Vagina (tissue), 2 donors: ENCODE results near the gene HOXC5. TPM values are rescaled to one million over a fixed set of nuclear protein-coding genes. Genes with fewer than 3 reads are reported as not detected.

Source experiments
- DNase-seq, 2 donors: peaks; one replicate each; pipeline ENCODE4 v3.0.0-alpha.2; 2017; ENCODE audit errors: extremely low spot score in 2 of 2
- H3K27ac ChIP-seq: fragments of 200-600 bp; sonication (generic); one replicate; pipeline ENCODE4 v1.5.1; 2019
- H3K27me3 ChIP-seq: fragments of 200-600 bp; sonication (generic); one replicate; pipeline ENCODE4 v1.5.1; 2019
- H3K36me3 ChIP-seq, 2 donors: fragments of 200-600 bp; sonication (generic); one replicate each; pipeline ENCODE4 v1.5.1; 2017 to 2019
- H3K4me1 ChIP-seq: fragments of 200-600 bp; sonication (generic); one replicate; pipeline ENCODE4 v1.5.1; 2019
- H3K4me3 ChIP-seq, 2 donors: fragments of 200-600 bp; sonication (generic); 1 replicate in 1 of 2; 2 replicates in 1 of 2; pipeline ENCODE4 v1.5.1; 2016 to 2019
- H3K9me3 ChIP-seq: fragments of 200-600 bp; sonication (generic); one replicate; pipeline ENCODE4 v1.5.1; 2019
- POLR2A ChIP-seq, 2 donors: fragments of 450-650 bp; IDR thresholded peaks; one replicate each; pipeline ENCODE4 v1.6.1; 2017; ENCODE audit warnings: antibody characterized with exemption in 2 of 2, mild to moderate bottlenecking in 2 of 2, moderate library complexity in 2 of 2
- POLR2AphosphoS5 ChIP-seq, 2 donors: sonication (generic); formaldehyde crosslinking; IDR thresholded peaks; one replicate each; pipeline ENCODE4 v1.9.0; 2017; ENCODE audit warnings: antibody characterized with exemption in 2 of 2, mild to moderate bottlenecking in 2 of 2, low read depth in 1 of 2; ENCODE audit not compliant: insufficient read depth in 1 of 2
- intact Hi-C: fragments of 100-400 bp; cut with DNase I; formaldehyde crosslinking; loops from one replicate; pipeline ENCODE4 v1.15.1; 2023
- total RNA-seq: library from RNA; depleted of rRNA; stranded (reverse); fragments of >200 nt; gene quantifications from one replicate; pipeline ENCODE4 v1.2.3, GENCODE V29; 2016
- TF ChIP-seq, protein P1 (sequence below), 3 experiments: fragments of 450-650 bp in 2 of 3; fragments of 200-600 bp in 1 of 3; sonication (generic) in 1 of 3; IDR thresholded peaks; one replicate each; pipeline ENCODE4 v1.5.1; 2017 to 2019; ENCODE audit warnings: antibody characterized with exemption in 3 of 3, mild to moderate bottlenecking in 2 of 3, moderate library complexity in 2 of 3

The HOXC5 gene
- total RNA-seq, 1 donor from 2014 or later = not detected

DNA sequence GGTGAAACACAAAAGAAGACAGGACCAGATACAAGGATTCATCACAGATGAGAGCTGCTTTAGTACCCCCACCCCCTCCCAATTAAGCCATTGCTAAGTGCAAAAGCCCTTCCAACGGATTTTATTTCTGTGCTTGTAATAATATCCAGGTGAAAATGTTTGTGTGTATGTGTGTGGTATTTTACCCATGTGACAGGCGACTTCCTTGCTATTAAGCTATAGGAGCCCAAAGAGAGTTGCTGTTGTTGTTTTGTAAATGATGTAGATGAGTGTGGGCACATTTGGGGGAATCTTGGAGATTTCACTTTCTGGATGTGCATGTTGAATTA, 17.6 kb downstream of the HOXC5 start:
- intact Hi-C loops = no loop called here
- Histone ChIP-seq H3K4me3 (no peak overlapping the region), H3K4me1 (peaks cover 34% of the 10 kb centered on the region), H3K36me3 (no peaks in the 10 kb centered on the region), H3K9me3 (no peaks in the 10 kb centered on the region), H3K27me3 (peaks cover 41% of the 10 kb centered on the region), H3K27ac (no peak overlapping the region)
- no peak for DNase-seq
- TF ChIP-seq, protein P1, sequence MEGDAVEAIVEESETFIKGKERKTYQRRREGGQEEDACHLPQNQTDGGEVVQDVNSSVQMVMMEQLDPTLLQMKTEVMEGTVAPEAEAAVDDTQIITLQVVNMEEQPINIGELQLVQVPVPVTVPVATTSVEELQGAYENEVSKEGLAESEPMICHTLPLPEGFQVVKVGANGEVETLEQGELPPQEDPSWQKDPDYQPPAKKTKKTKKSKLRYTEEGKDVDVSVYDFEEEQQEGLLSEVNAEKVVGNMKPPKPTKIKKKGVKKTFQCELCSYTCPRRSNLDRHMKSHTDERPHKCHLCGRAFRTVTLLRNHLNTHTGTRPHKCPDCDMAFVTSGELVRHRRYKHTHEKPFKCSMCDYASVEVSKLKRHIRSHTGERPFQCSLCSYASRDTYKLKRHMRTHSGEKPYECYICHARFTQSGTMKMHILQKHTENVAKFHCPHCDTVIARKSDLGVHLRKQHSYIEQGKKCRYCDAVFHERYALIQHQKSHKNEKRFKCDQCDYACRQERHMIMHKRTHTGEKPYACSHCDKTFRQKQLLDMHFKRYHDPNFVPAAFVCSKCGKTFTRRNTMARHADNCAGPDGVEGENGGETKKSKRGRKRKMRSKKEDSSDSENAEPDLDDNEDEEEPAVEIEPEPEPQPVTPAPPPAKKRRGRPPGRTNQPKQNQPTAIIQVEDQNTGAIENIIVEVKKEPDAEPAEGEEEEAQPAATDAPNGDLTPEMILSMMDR (IDR thresholded peaks at IDR 0.05) = no peak
- no peak for TF ChIP-seq POLR2A (IDR thresholded peaks at IDR 0.05)
- no peak for TF ChIP-seq POLR2AphosphoS5 (IDR thresholded peaks at IDR 0.05; ENCODE audit: insufficient read depth in 1 of 2, low read depth in 1 of 2)

DNA sequence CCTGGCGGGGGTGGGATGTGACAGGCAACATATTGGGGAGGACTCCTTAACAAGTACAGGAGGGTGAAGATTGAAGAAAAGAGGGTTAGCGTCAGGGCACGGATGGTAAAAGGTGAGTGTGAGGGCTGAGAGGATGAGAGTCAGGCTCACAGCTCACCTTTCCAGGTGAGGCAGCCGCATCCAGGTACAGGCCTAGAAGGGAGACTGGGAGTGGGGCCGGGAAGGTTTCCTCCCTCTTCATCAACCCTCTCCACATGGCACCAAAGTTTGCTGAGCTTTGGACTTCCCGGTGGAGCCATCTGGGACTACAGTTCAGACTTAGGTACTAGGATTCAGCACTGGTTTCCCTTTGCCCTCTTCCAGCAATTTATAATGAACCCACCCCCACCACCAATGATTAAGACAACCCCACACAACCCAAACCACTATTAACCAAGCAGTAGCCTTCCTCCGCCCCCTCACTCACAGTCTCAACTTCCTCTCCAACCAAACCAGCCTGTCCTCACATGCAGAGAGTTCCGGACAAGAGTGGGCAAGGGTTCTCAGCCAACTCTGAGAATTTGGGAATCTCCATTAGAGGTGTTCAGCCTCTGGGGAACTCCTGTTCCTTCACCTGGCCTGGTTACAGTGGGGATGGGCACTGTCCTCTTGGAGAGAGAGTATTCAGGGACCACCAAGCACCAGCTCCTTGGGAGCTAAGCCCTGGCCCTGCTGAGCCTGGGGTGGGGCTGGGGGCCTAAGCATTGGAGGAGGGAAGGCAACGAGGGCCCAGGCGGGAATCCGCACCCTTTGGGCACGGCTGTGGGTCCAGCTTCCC, 18.4 kb downstream of the HOXC5 start:
- H3K27me3 ChIP-seq = peaks cover 42% of the 10 kb centered on the region

DNA sequence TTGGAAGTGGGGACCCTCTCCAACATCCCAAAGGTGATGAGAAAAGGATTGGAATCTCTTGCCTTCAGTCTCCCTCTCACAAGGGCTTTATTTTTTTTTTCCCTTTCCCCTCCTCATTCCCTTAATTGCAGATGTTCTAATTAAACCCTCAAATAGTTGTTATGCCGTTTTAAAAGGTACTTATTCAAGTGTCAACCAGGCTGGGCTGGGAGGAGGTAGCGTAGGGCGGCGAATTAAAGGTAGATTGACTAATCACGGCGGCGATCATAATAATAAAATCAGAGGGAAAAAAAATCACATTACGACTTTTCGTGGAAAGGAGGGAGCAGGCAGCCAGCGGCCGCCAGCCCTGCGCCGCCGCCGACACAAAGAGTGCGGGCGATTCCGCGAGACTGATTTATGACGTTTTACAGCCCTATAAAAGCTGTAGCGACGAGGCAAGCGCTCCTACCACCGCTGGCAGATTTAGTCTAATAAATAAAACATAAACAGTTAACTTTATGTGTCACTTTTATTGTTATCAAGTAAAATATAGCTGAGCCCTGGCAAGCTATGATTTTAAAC, 19.1 kb downstream of the HOXC5 start:
- no peak for TF ChIP-seq POLR2AphosphoS5 (IDR thresholded peaks at IDR 0.05; ENCODE audit: insufficient read depth in 1 of 2, low read depth in 1 of 2)
- TF ChIP-seq POLR2A (IDR thresholded peaks at IDR 0.05) = no peak
- TF ChIP-seq, protein P1 (IDR thresholded peaks at IDR 0.05) = no peak
- Histone ChIP-seq H3K4me1 (peaks cover 34% of the 10 kb centered on the region), H3K27ac (no peak overlapping the region), H3K27me3 (peaks cover 36% of the 10 kb centered on the region), H3K36me3 (no peaks in the 10 kb centered on the region), H3K9me3 (no peaks in the 10 kb centered on the region), H3K4me3 (no peak overlapping the region)
- intact Hi-C loops = no loop called here
- DNase-seq = no peak

More for the DNA sequence above, 18.4 kb downstream of the HOXC5 start:
- TF ChIP-seq POLR2A (IDR thresholded peaks at IDR 0.05) = no peak
- TF ChIP-seq, protein P1 (IDR thresholded peaks at IDR 0.05) = no peak
- no peak for TF ChIP-seq POLR2AphosphoS5 (IDR thresholded peaks at IDR 0.05; ENCODE audit: insufficient read depth in 1 of 2, low read depth in 1 of 2)
- Histone ChIP-seq H3K9me3 (no peaks in the 10 kb centered on the region), H3K36me3 (no peaks in the 10 kb centered on the region), H3K27ac (no peak overlapping the region), H3K4me3 (no peak overlapping the region), H3K4me1 (peaks cover 34% of the 10 kb centered on the region)
- intact Hi-C loops = no loop called here
- DNase-seq = no peak

DNA sequence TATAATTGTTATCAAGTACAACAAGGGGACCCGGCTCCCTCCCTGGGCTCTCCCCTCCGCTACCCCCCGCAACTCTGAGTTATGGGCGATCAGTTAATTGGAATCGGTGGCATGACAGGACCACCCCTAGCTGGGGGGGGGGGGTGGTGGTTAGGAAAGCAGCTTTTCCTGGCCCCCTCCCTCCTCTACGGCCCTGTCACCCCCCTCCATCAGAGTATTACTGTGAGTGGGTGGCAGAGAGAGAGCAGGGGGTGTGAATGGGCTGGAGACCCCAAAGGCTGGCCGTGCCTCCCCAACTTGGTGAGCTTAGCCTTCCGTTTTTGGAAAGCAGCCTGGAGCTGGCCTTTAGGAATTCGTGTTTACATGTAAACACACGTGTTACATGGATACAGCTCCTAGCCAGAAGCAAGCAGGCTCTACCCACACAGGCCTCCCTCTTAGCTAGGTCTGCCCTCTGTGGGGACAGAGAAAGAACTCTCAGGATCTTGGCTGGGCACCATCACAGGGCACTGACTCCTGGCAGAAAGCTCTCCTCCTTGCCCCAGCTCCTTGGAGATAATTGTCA, 19.7 kb downstream of the HOXC5 start:
- H3K9me3 ChIP-seq = no peaks in the 10 kb centered on the region
- H3K27me3 ChIP-seq = peaks cover 36% of the 10 kb centered on the region
- TF ChIP-seq, protein P1 (IDR thresholded peaks at IDR 0.05) = no peak
- no peak for TF ChIP-seq POLR2AphosphoS5 (IDR thresholded peaks at IDR 0.05; ENCODE audit: insufficient read depth in 1 of 2, low read depth in 1 of 2)
- TF ChIP-seq POLR2A (IDR thresholded peaks at IDR 0.05) = no peak
- intact Hi-C loops = no loop called here
- H3K4me3 ChIP-seq = no peak overlapping the region
- H3K36me3 ChIP-seq = no peaks in the 10 kb centered on the region
- H3K27ac ChIP-seq = no peak overlapping the region
- DNase-seq = no peak
- H3K4me1 ChIP-seq = peaks cover 34% of the 10 kb centered on the region
